B cell (primary cell): ENCODE results near the gene CYP8B1. TPM values are rescaled to one million over a fixed set of nuclear protein-coding genes. Genes with fewer than 3 reads are reported as not detected.

Experiments used
- ATAC-seq: fragments of 200-7000 bp; cut with Tn5 transposase; one replicate; pipeline ENCODE4 v1.10.0; 2021; ENCODE audit warnings: low read depth, mild to moderate bottlenecking, moderate number of reproducible peaks, moderate library complexity
- CTCF ChIA-PET: fragments of 350-600 bp; sonication (Branson Sonifier 250); formaldehyde crosslinking; loops from one replicate; lab custom pipeline; 2021; ENCODE audit warnings: antibody characterized with exemption, inconsistent platforms; lab: Charles Lee
- POLR2A ChIA-PET: fragments of 350-600 bp; sonication (Branson Sonifier 250); formaldehyde crosslinking; loops from one replicate; lab custom pipeline; 2021; ENCODE audit warnings: antibody characterized with exemption; lab: Charles Lee
- DNase-seq: peaks from one replicate; pipeline ENCODE4 v3.0.0; 2013
- H2AFZ ChIP-seq: 2 replicates; pipeline ENCODE4 v1.6.1; 2012; ENCODE audit warnings: mild to moderate bottlenecking, low read depth, low read length; ENCODE audit not compliant: insufficient read depth, poor library complexity, severe bottlenecking
- H3K27ac ChIP-seq, 2 donors: 1 replicate in 1 of 2; 2 replicates in 1 of 2; pipeline ENCODE4 v1.5.1; 2012 to 2013; ENCODE audit warnings: low read length in 2 of 2, mild to moderate bottlenecking in 2 of 2, moderate library complexity in 1 of 2
- H3K27me3 ChIP-seq, 4 experiments: fragments of 200-600 bp in 1 of 4; sonication (generic) in 1 of 4; replicated peaks in 1 of 4; 1 replicate in 2 of 4; 2 replicates in 2 of 4; pipeline versions ENCODE4 v1.6.1 to v1.7.0; 2013 to 2016; ENCODE audit warnings: low read length in 3 of 4, mild to moderate bottlenecking in 2 of 4, mixed read lengths in 1 of 4, moderate library complexity in 1 of 4; ENCODE audit not compliant: insufficient read depth in 4 of 4, control insufficient read depth in 3 of 4; ENCODE audit errors: control extremely low read depth in 1 of 4
- H3K36me3 ChIP-seq, 2 experiments: replicated peaks in 1 of 2; 1 replicate in 1 of 2; 2 replicates in 1 of 2; pipeline versions ENCODE4 v1.6.1 to v1.7.1; 2013; ENCODE audit warnings: low read length in 1 of 2; ENCODE audit not compliant: insufficient read depth in 2 of 2, control insufficient read depth in 1 of 2; ENCODE audit errors: control extremely low read depth in 1 of 2, extremely low read depth in 1 of 2
- H3K4me1 ChIP-seq, 2 donors: fragments of 200-600 bp in 1 of 2; sonication (generic) in 1 of 2; 1 replicate in 1 of 2; 2 replicates in 1 of 2; pipeline versions ENCODE4 v1.5.1 to v1.6.1; 2013 to 2017; ENCODE audit warnings: low read length in 2 of 2; ENCODE audit not compliant: control insufficient read depth in 2 of 2, insufficient read depth in 2 of 2
- H3K4me2 ChIP-seq: replicated peaks from 2 replicates; pipeline ENCODE3; 2012; ENCODE audit warnings: mild to moderate bottlenecking, low read depth, low read length; ENCODE audit not compliant: poor library complexity, severe bottlenecking
- H3K4me3 ChIP-seq, 5 experiments: fragments of 200-600 bp in 1 of 5; sonication (generic) in 1 of 5; 1 replicate in 3 of 5; 2 replicates in 2 of 5; pipeline versions ENCODE4 v1.5.1 to v1.7.0; 2011 to 2016; ENCODE audit warnings: low read length in 4 of 5, mild to moderate bottlenecking in 4 of 5, low read depth in 2 of 5, control low read depth in 1 of 5, moderate library complexity in 1 of 5; ENCODE audit not compliant: insufficient read depth in 1 of 5; ENCODE audit errors: control extremely low read depth in 1 of 5, extremely low read depth in 1 of 5
- H3K79me2 ChIP-seq: fragments of 200-600 bp; sonication (generic); one replicate; pipeline ENCODE4 v1.6.0; 2016; ENCODE audit warnings: low read length; ENCODE audit not compliant: control insufficient read depth, insufficient read depth
- H3K9ac ChIP-seq: fragments of 200-600 bp; sonication (generic); 2 replicates; pipeline ENCODE4 v1.6.1; 2017; ENCODE audit warnings: mild to moderate bottlenecking, low read length, moderate library complexity
- H3K9me3 ChIP-seq, 3 donors: one replicate each; pipeline versions ENCODE4 v1.6.1 to v1.7.1; 2013; ENCODE audit warnings: low read length in 2 of 3; ENCODE audit not compliant: control insufficient read depth in 2 of 3, insufficient read depth in 1 of 3; ENCODE audit errors: control extremely low read depth in 1 of 3
- H4K20me1 ChIP-seq: 2 replicates; pipeline ENCODE4 v1.6.0; 2012; ENCODE audit warnings: mild to moderate bottlenecking, low read length; ENCODE audit not compliant: insufficient read depth, control insufficient read depth, poor library complexity, severe bottlenecking
- H3K27ac Mint-ChIP-seq: one replicate; pipeline ENCODE4 v1.8.0; 2021; ENCODE audit warnings: mixed read lengths
- H3K27me3 Mint-ChIP-seq: one replicate; pipeline ENCODE4 v1.8.0; 2021; ENCODE audit warnings: mixed read lengths
- H3K4me1 Mint-ChIP-seq: one replicate; pipeline ENCODE4 v1.8.0; 2021; ENCODE audit warnings: mixed read lengths
- H3K4me3 Mint-ChIP-seq: one replicate; pipeline ENCODE4 v1.8.0; 2021; ENCODE audit warnings: mixed read lengths
- H3K9me3 Mint-ChIP-seq: one replicate; pipeline ENCODE4 v1.8.0; 2022; ENCODE audit warnings: mixed read lengths; ENCODE audit not compliant: insufficient read depth
- CTCF ChIP-seq: fragments of 200-600 bp; IDR thresholded peaks from one replicate; pipeline ENCODE4 v1.8.0; 2022; ENCODE audit warnings: antibody characterized with exemption, mild to moderate bottlenecking
- EZH2 ChIP-seq: IDR thresholded peaks from 2 replicates; pipeline ENCODE4 v1.6.1; 2012; ENCODE audit warnings: borderline replicate concordance, low read depth, mild to moderate bottlenecking, moderate library complexity, low read length; ENCODE audit not compliant: insufficient read depth, poor library complexity, severe bottlenecking
- WGBS: methylation state at CpG from one replicate; pipeline ENCODE4 v1.1.5; 2013; ENCODE audit warnings: missing lambda C conversion rate; ENCODE audit not compliant: insufficient coverage; 5-methylcytosine and 5-hydroxymethylcytosine counted together
- intact Hi-C: fragments of 100-400 bp; cut with micrococcal nuclease; formaldehyde crosslinking; loops from one replicate; pipeline ENCODE4 v1.10.0; 2022
- polyA plus RNA-seq: library from polyadenylated mRNA; depleted of rRNA; stranded (reverse); fragments of >200 nt; gene quantifications from 2 replicates; pipeline ENCODE4 v1.2.3, GENCODE V29; 2012
- total RNA-seq, 2 donors: library from RNA; stranded (reverse); fragments of 120-200 nt in 1 of 2; gene quantifications; 1 replicate in 1 of 2; 2 replicates in 1 of 2; pipeline versions ENCODE4 v1.2.3 to v1.2.4, GENCODE V29; 2013 to 2022

Gene CYP8B1
- total and polyA plus RNA-seq, 2 donors (not counting 1 experiment from before 2014, with no cell fraction given), result not detected

GRCh38 chr3:42839616-42840015, 36.1 kb downstream of the CYP8B1 start:
- no peak overlapping the region for H3K27ac ChIP-seq
- ChIA-PET CTCF (interaction anchor here (0.7 to 2.4 kb wide), 16 partner anchors 8 to 82 kb away, joined by 3 to 21 read pairs (median 5); partner anchors contain the start of gene CYP8B1), POLR2A (interaction anchor here (0.6 kb wide), 1 partner anchor 1205 kb away, joined by 3 read pairs; no protein-coding TSS in a partner anchor)
- peaks cover under 1 to 6% of the 10 kb centered on the region in 2 donors for H3K4me1 ChIP-seq
- H3K9me3 ChIP-seq, result peaks cover 0 to 5% (median 0%) of the 10 kb centered on the region in 3 donors
- intact Hi-C loops, result loop anchor here (2.0 kb wide), 2 partner anchors 41 to 59 kb away; no protein-coding TSS in a partner anchor
- 28% methylated on average over 3 of the region's 7 CpGs for WGBS
- H3K9me3 Mint-ChIP-seq, result no peaks in the 10 kb centered on the region
- no peaks in the 10 kb centered on the region for H3K36me3 ChIP-seq
- no peaks in the 10 kb centered on the region for H3K27me3 Mint-ChIP-seq
- H3K4me3 Mint-ChIP-seq, result peak overlapping the region; percentile 58
- peak; percentile 76 for TF ChIP-seq CTCF
- TF ChIP-seq EZH2, result no peak
- H3K27ac Mint-ChIP-seq, result peak overlapping the region; percentile 46
- peak overlapping the region in 1 of 5 experiments; percentile 19 for H3K4me3 ChIP-seq
- H3K4me1 Mint-ChIP-seq, result peaks cover 6% of the 10 kb centered on the region
- H2AFZ ChIP-seq, result no peak overlapping the region
- H3K79me2 ChIP-seq, result no peaks in the 10 kb centered on the region
- DNase-seq, result peak; percentile 73
- ATAC-seq, result peak; percentile 99
- H3K4me2 ChIP-seq, result no peak overlapping the region
- no peaks in the 10 kb centered on the region for H4K20me1 ChIP-seq
- H3K27me3 ChIP-seq, result no peaks in the 10 kb centered on the region
- H3K9ac ChIP-seq, result no peak overlapping the region

- Histone ChIP-seq H3K9me3 (peaks cover 0 to 5% (median 0%) of the 10 kb centered on the region in 3 donors), H3K4me2 (no peak overlapping the region), H3K36me3 (no peaks in the 10 kb centered on the region), H3K4me3 (no peak overlapping the region), H3K4me1 (peaks cover 0 to 4% of the 10 kb centered on the region in 2 donors), H4K20me1 (no peaks in the 10 kb centered on the region), H3K9ac (no peak overlapping the region), H3K27ac (no peak overlapping the region), H2AFZ (no peak overlapping the region), H3K79me2 (no peaks in the 10 kb centered on the region), H3K27me3 (no peaks in the 10 kb centered on the region)
- no CpG with 5 or more reads among the region's 4 CpGs for WGBS
- TF ChIP-seq EZH2 (no peak), CTCF (no peak)
- Mint-ChIP-seq H3K27ac (no peak overlapping the region), H3K9me3 (no peaks in the 10 kb centered on the region), H3K4me3 (no peak overlapping the region), H3K27me3 (no peaks in the 10 kb centered on the region), H3K4me1 (peaks cover 6% of the 10 kb centered on the region)
- ChIA-PET POLR2A (no interaction called here), CTCF (interaction anchor here (0.9 to 2.4 kb wide), 7 partner anchors 10 to 59 kb away, joined by 3 to 21 read pairs (median 7); no protein-coding TSS in a partner anchor)
- intact Hi-C loops, result loop anchor here (2.0 kb wide), 2 partner anchors 42 to 58 kb away; no protein-coding TSS in a partner anchor
- ATAC-seq (no peak), DNase-seq (no peak)
These were observed 37.1 kb downstream of the CYP8B1 start for GRCh38 chr3:42838571-42838970.
